ENCODE results near the gene HYAL3. TPM values are rescaled to one million over a fixed set of nuclear protein-coding genes. Genes with fewer than 3 reads are reported as not detected.
A peak's percentile ranks its signal among the peaks of the same experiment; 100 is the strongest.

Gene HYAL3
- total and polyA plus RNA-seq, 2 of the 13 experiments (the other 11 are each of a cell fraction or from before 2014, with no cell fraction given): 5.5 to 10.4 TPM

DNA sequence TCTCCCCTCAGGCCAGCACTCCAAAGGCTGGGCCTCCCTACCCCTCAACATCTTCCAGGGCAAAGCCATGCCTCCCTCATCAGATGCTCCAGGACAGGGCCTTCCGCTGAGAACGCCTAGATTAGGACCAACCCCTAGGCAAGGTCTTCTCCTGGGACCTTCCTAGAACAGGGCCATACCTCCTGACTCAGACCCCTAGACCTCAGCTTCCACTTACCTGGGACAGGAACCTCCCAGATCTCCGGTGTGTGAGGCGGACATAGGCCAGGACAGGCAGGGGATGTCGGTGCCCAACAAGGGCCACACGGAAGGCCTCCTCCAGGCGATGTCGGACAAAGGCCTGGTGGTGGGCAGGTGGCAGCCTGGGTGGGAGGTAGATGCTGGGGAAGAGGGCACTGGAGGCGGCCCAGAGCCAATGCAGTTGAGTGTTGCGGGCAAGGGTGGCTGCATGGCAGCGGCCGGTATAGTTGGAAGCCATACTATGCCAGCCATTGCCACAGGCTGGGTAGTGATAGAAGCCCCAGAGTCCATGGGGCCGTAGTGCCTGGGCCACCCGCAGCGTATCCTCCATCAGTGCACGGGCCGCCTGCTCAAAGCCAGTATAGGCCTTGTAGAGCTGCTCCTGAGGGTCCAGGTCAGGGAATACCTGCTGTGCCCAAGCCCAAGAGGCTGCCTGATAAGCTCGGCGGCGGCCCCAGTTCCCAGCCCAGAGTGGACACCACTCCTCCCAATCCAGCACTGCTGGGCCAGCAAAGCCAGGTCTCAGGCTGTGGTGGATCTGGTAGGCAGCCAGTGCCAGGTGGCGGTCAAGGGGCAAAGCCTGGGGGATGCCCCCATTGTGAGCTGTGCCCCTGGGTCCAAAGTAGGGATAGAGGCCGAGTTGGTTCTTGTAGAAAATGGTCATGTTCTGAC lies 4.5 kb downstream of the HYAL3 start:
- Histone ChIP-seq H3K4me2 (ENCODE audit: low read depth, low read length) (no peak overlapping the region), H3K9me3 (ENCODE audit: low read length) (no peaks in the 10 kb centered on the region), H2AFZ (ENCODE audit: low read length) (no peak overlapping the region), H4K20me1 (ENCODE audit: insufficient read depth, low read length) (no peaks in the 10 kb centered on the region), H3K4me1 (ENCODE audit: insufficient read depth, low read length) (peaks cover 46% of the 10 kb centered on the region), H3K79me2 (ENCODE audit: insufficient read depth, low read length) (peaks cover 20% of the 10 kb centered on the region), H3K4me3 (replicated peaks in 1 of 3; ENCODE audit: insufficient read depth in 1 of 3, low read depth in 2 of 3, low read length in 3 of 3) (no peak overlapping the region), H3K36me3 (replicated peaks in 1 of 2; ENCODE audit: control insufficient read depth in 1 of 2, insufficient read depth in 2 of 2, low read length in 2 of 2) (peaks cover 7 to 10% of the 10 kb centered on the region in 2 experiments; a peak in 3 of 5 replicates), H3K9ac (ENCODE audit: insufficient read depth, low read depth, low read length) (no peak overlapping the region), H3K27me3 (ENCODE audit: control insufficient read depth in 1 of 2, insufficient read depth in 2 of 2, low read length in 2 of 2) (no peaks in the 10 kb centered on the region; a peak in 1 of 5 replicates), H3K27ac (ENCODE audit: extremely low read length, insufficient read depth, low read length) (no peak overlapping the region)
- FAIRE-seq (no peak), DNase-seq (ENCODE audit: low spot score) (no peak), ATAC-seq (no peak)
- CTCF ChIA-PET (ENCODE audit: low intra/inter-chr PET ratio, low total read pairs): no interaction called here
- intact Hi-C loops (cut with micrococcal nuclease; ENCODE audit: unreplicated experiment) (no loop called here), in situ Hi-C loops (cut with HindIII; ENCODE audit: extremely low pct_ligation_motif_present, low pct_unique_long_range_greater_than_20kb) (no loop called here)
- 92% methylated on average over 8 of the region's 22 CpGs for WGBS (ENCODE audit: low lambda C conversion rate)
- TF ChIP-seq NCOA5 (CRISPR knock-in tag; IDR thresholded peaks at IDR 0.05) (no peak), ZNF674 (CRISPR knock-in tag; IDR thresholded peaks at IDR 0.05; ENCODE audit: low read depth) (no peak), ZC3H13 (CRISPR knock-in tag; IDR thresholded peaks at IDR 0.05) (peak; percentile 62; the same call in 1 of the 2 replicates)
- TF ChIP-seq, protein P1, sequence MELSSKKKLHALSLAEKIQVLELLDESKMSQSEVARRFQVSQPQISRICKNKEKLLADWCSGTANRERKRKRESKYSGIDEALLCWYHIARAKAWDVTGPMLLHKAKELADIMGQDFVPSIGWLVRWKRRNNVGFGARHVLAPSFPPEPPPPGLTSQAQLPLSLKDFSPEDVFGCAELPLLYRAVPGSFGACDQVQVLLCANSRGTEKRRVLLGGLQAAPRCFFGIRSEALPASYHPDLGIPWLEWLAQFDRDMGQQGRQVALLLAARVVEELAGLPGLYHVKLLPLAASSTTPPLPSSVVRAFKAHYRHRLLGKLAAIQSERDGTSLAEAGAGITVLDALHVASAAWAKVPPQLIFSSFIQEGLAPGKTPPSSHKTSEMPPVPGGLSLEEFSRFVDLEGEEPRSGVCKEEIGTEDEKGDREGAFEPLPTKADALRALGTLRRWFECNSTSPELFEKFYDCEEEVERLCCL (CRISPR knock-in tag; IDR thresholded peaks at IDR 0.05; ENCODE audit: borderline replicate concordance): no peak
- BruUV-seq (replicated peaks): no TSS peak
- POLR2A ChIA-PET: interaction anchor here (1.2 to 3.4 kb wide), 2 partner anchors 31 to 34 kb away, joined by 4 to 25 read pairs; no protein-coding TSS in a partner anchor

DNA sequence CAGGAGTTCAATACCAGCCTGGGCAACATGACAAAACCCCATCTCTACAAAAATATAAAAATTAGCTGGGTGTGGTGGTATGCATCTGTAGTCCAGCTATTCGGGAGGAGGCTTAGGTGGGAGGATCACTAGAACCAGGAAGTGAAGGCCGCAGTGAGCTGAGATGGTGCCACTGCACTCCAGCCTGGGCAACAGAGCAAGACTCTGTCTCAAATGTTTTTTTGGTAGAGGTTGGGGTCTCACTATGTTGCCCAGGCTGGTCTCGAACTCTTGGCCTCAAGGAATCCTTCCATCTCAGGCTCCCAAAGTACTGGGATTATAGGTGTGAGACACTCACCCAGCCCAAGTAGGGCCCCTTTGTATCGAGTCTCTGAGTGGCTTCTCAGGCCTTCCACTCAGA lies 5.1 kb downstream of the HYAL3 start:
- Histone ChIP-seq H3K9me3 (ENCODE audit: low read length) (no peaks in the 10 kb centered on the region), H3K9ac (ENCODE audit: insufficient read depth, low read depth, low read length) (no peak overlapping the region), H3K4me1 (ENCODE audit: insufficient read depth, low read length) (peaks cover 44% of the 10 kb centered on the region), H3K4me3 (replicated peaks in 1 of 3; ENCODE audit: insufficient read depth in 1 of 3, low read depth in 2 of 3, low read length in 3 of 3) (no peak overlapping the region), H3K79me2 (ENCODE audit: insufficient read depth, low read length) (peaks cover 20% of the 10 kb centered on the region), H2AFZ (ENCODE audit: low read length) (no peak overlapping the region), H3K27me3 (ENCODE audit: control insufficient read depth in 1 of 2, insufficient read depth in 2 of 2, low read length in 2 of 2) (no peaks in the 10 kb centered on the region; a peak in 1 of 5 replicates), H3K4me2 (ENCODE audit: low read depth, low read length) (no peak overlapping the region), H3K36me3 (replicated peaks in 1 of 2; ENCODE audit: control insufficient read depth in 1 of 2, insufficient read depth in 2 of 2, low read length in 2 of 2) (peaks cover 12 to 17% of the 10 kb centered on the region in 2 experiments), H3K27ac (ENCODE audit: extremely low read length, insufficient read depth, low read length) (peak overlapping the region; percentile 72), H4K20me1 (ENCODE audit: insufficient read depth, low read length) (no peaks in the 10 kb centered on the region)
- ChIA-PET CTCF (ENCODE audit: low intra/inter-chr PET ratio, low total read pairs) (no interaction called here), POLR2A (interaction anchor here (1.2 to 3.4 kb wide), 3 partner anchors 8 to 34 kb away, joined by 4 to 36 read pairs (median 25); partner anchors contain the start of gene HYAL1)
- no TSS peak for BruUV-seq (replicated peaks)
- in situ Hi-C loops (cut with HindIII; ENCODE audit: extremely low pct_ligation_motif_present, low pct_unique_long_range_greater_than_20kb): no loop called here
- no peak for FAIRE-seq
- no peak for ATAC-seq
- DNase-seq (ENCODE audit: low spot score): no peak
- intact Hi-C loops (cut with micrococcal nuclease; ENCODE audit: unreplicated experiment): no loop called here
- WGBS (ENCODE audit: low lambda C conversion rate): 95% methylated on average over 3 of the region's 4 CpGs
- TF ChIP-seq, protein P2, sequence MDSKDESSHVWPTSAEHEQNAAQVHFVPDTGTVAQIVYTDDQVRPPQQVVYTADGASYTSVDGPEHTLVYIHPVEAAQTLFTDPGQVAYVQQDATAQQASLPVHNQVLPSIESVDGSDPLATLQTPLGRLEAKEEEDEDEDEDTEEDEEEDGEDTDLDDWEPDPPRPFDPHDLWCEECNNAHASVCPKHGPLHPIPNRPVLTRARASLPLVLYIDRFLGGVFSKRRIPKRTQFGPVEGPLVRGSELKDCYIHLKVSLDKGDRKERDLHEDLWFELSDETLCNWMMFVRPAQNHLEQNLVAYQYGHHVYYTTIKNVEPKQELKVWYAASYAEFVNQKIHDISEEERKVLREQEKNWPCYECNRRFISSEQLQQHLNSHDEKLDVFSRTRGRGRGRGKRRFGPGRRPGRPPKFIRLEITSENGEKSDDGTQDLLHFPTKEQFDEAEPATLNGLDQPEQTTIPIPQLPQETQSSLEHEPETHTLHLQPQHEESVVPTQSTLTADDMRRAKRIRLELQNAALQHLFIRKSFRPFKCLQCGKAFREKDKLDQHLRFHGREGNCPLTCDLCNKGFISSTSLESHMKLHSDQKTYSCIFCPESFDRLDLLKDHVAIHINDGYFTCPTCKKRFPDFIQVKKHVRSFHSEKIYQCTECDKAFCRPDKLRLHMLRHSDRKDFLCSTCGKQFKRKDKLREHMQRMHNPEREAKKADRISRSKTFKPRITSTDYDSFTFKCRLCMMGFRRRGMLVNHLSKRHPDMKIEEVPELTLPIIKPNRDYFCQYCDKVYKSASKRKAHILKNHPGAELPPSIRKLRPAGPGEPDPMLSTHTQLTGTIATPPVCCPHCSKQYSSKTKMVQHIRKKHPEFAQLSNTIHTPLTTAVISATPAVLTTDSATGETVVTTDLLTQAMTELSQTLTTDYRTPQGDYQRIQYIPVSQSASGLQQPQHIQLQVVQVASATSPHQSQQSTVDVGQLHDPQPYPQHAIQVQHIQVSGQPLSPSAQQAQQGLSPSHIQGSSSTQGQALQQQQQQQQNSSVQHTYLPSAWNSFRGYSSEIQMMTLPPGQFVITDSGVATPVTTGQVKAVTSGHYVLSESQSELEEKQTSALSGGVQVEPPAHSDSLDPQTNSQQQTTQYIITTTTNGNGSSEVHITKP (CRISPR knock-in tag; IDR thresholded peaks at IDR 0.05; ENCODE audit: low read depth): no peak
- no peak for TF ChIP-seq FIP1L1 (IDR thresholded peaks at IDR 0.05; ENCODE audit: borderline replicate concordance, insufficient read depth, low read depth, low read length)
- no peak for TF ChIP-seq TCF7L2 (IDR thresholded peaks at IDR 0.05; ENCODE audit: low read depth, low read length)
- TF ChIP-seq YEATS4 (CRISPR knock-in tag; IDR thresholded peaks at IDR 0.05; ENCODE audit: borderline replicate concordance): no peak
